Measurements from ENCODE around the gene KRTAP4-16. TPM values are rescaled to one million over a fixed set of nuclear protein-coding genes. Genes with fewer than 3 reads are reported as not detected.
"Not testable (repeated sequence)": the region's sequence is repeated elsewhere in the genome, so short reads cannot be mapped to it uniquely, and the experiment has no call there.

Gene KRTAP4-16
- total RNA-seq, 4 donors from 2014 or later = not detected

DNA sequence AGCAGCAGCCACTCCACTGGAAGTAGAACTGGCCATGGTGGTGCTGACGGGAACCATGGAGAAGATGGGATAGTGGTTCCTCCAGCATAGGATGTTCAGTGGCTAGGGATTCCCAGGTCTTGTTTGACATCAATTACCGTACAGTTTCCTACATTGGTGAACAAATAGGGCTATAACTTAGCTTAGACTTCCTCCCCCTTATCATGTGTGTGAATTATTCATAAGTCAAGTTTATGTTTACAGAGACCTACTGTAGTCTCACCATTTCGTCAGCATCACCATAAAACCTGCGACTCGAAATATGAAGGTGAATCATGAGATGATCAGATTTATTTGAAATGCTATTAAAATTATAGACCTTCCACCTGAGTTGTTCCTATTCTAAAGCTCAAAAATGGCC lies 43.3 kb downstream of the KRTAP4-16 start:
- no peak for TF ChIP-seq POLR2A (IDR thresholded peaks at IDR 0.05)
- no peak for TF ChIP-seq CTCF (IDR thresholded peaks at IDR 0.05)
- intact Hi-C loops (cut with DNase I; ENCODE audit: low total_unique reads) = no loop called here
- no peak for DNase-seq (ENCODE audit: low spot score in 2 of 2)
- WGBS, 2 donors = 90 to 93% methylated on average over 5 of the region's 5 CpGs
- no peak overlapping the region for H3K4me3 ChIP-seq (ENCODE audit: low read depth, poor library complexity, severe bottlenecking)

DNA sequence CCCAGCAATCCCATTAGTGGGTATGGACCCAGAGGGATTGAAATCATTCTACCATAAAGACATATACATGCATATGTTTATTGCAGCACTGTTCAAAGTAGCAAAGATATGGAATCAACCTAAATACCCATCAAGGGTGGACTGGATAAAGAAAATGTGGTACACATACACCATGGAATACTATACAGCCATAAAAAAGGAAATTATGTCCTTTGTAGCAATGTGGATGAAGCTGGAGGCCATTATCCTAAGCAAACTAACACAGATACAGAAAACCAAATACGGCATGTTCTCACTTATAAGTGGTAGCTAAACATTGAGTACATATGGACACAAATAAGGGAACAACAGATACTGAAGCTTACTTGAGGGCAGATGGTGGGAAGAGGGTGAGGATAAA lies 44.5 kb downstream of the KRTAP4-16 start:
- no peak for DNase-seq (ENCODE audit: low spot score in 2 of 2)
- H3K4me3 ChIP-seq (ENCODE audit: low read depth, poor library complexity, severe bottlenecking) = no peak overlapping the region
- WGBS, 2 donors = 91 to 95% methylated on average over 1 of the region's 1 CpG
- TF ChIP-seq POLR2A (IDR thresholded peaks at IDR 0.05) (no peak), CTCF (IDR thresholded peaks at IDR 0.05) (no peak)
- intact Hi-C loops (cut with DNase I; ENCODE audit: low total_unique reads) = no loop called here

DNA sequence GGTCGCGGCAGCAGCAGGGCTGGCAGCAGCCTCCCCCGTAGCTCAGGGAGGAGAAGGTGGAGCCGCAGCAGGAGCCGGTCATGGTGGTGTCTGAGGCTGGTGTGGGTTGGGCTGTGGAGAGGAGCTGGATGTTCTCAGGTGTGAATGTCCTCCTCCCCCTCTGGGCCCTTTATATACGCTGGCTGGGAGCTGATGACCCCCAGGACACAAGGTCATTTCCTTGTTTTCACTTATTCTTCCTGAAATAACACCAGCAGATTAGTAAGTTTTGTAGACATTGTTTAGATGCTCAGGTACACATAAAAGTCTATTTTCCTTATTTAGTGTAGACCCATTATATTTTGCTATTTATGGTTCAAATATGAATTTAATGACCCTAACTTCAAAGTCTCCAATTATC lies 46.9 kb downstream of the KRTAP4-16 start, which contains the start of gene KRTAP2-2:
Gene KRTAP2-2 (minus strand): TSS at position 101 of the 400 bp plus-strand sequence. CDS start 19 bp downstream, at position 82.
- 87 to 90% methylated on average over 1 to 3 of the region's 6 CpGs for WGBS, 2 donors
- intact Hi-C loops (cut with DNase I; ENCODE audit: low total_unique reads); H3K4me3 ChIP-seq (ENCODE audit: low read depth, poor library complexity, severe bottlenecking); DNase-seq (ENCODE audit: low spot score in 2 of 2): not testable (repeated sequence)

DNA sequence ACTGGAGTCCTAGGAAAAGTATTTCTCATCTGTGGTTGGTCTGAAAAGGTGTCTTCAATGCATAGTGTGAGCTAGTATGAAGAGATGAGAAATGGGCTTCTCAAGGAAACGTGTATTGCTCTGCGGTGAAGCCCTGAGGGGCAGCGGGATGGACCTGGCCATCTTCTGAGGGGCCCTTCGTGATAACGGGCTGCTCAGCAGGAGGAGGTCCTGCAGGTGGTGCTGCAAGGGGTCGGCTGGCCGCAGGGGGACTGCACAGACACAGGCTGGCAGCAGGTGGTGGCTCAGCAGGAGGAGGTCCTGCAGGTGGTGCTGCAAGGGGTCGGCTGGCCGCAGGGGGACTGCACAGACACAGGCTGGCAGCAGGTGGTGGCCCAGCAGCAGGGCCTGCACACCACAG lies 47.5 kb downstream of the KRTAP4-16 start:
- WGBS, 2 donors = 81 to 84% methylated on average over 7 of the region's 9 CpGs
- H3K4me3 ChIP-seq (ENCODE audit: low read depth, poor library complexity, severe bottlenecking); DNase-seq (ENCODE audit: low spot score in 2 of 2); intact Hi-C loops (cut with DNase I; ENCODE audit: low total_unique reads): not testable (repeated sequence)

DNA sequence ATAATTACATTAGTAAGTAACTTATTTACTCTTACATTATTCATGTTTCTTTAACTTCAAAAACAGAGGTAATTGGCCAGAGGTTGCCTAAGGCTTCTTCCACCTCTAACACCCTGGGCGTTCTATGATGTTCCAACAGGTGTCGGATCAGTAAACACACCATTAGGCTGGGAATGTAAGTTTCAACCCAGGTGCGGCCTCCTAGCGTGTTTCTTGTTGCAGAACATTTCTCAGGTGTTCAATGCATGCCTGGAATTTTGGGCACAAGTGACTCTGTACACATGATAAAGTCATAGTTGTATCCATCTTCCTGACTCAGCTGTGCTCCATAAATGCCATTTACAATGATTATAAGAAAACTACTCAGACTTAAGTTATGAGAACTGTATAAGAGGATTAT lies 48.0 kb downstream of the KRTAP4-16 start:
- WGBS, 2 donors = 93 to 97% methylated on average over 4 of the region's 4 CpGs
- intact Hi-C loops (cut with DNase I; ENCODE audit: low total_unique reads) = no loop called here
- DNase-seq (ENCODE audit: low spot score in 2 of 2) = no peak
- H3K4me3 ChIP-seq (ENCODE audit: low read depth, poor library complexity, severe bottlenecking) = no peak overlapping the region
- TF ChIP-seq CTCF (IDR thresholded peaks at IDR 0.05) (no peak), POLR2A (IDR thresholded peaks at IDR 0.05) (no peak)

GRCh38 chr17:41052566-41052965 lies 49.4 kb downstream of the KRTAP4-16 start:
- intact Hi-C loops (cut with DNase I; ENCODE audit: low total_unique reads) = no loop called here

More at GRCh38 chr17:41052566-41052965, 49.4 kb downstream of the KRTAP4-16 start:
- TF ChIP-seq POLR2A (IDR thresholded peaks at IDR 0.05) = no peak
- no peak for DNase-seq (ENCODE audit: low spot score in 2 of 2)
- H3K4me3 ChIP-seq (ENCODE audit: low read depth, poor library complexity, severe bottlenecking) = no peak overlapping the region

Other genes starting within 250 kb of the KRTAP4-16 start
- not detected for gene KRT12, start 235.0 kb downstream of the KRTAP4-16 start, total RNA-seq
- gene KRT20, start 217.0 kb downstream of the KRTAP4-16 start, total RNA-seq = under 1 TPM in 1 of 4 donors, not detected in 3; 0.12 TPM
- 100 to 1,000 TPM; 302 to 577 (median 454) TPM for gene KRT23, start 164.6 kb downstream of the KRTAP4-16 start, total RNA-seq
- 1 to 10 TPM in 1 of 4 donors, under 1 TPM in 1, not detected in 2; 0.51 to 8.8 TPM for gene KRT39, start 135.3 kb downstream of the KRTAP4-16 start, total RNA-seq
- gene KRT40, start 117.9 kb downstream of the KRTAP4-16 start, total RNA-seq = 10 to 100 TPM in 1 of 4 donors, not detected in 3; 12.3 TPM
- 10 to 100 TPM in 1 of 4 donors, not detected in 3; 11.6 TPM for gene KRTAP3-3, start 108.0 kb downstream of the KRTAP4-16 start, total RNA-seq
- gene KRTAP3-2, start 102.3 kb downstream of the KRTAP4-16 start, total RNA-seq = 10 to 100 TPM in 1 of 4 donors, not detected in 3; 84.1 TPM
- 10 to 100 TPM in 1 of 4 donors, 1 to 10 TPM in 1, not detected in 2; 4.0 to 83.2 TPM for gene KRTAP3-1, start 93.1 kb downstream of the KRTAP4-16 start, total RNA-seq
- 100 to 1,000 TPM in 1 of 4 donors, 10 to 100 TPM in 1, under 1 TPM in 1, not detected in 1; 0.22 to 168 (median 10.9) TPM for gene KRTAP1-5, start 75.0 kb downstream of the KRTAP4-16 start, total RNA-seq
- 1 to 10 TPM in 1 of 4 donors, not detected in 3; 4.2 TPM for gene KRTAP1-4, start 72.0 kb downstream of the KRTAP4-16 start, total RNA-seq
- gene KRTAP1-3, start 67.3 kb downstream of the KRTAP4-16 start, total RNA-seq = 100 to 1,000 TPM in 1 of 4 donors, 1 to 10 TPM in 1, not detected in 2; 1.6 to 107 TPM
- gene KRTAP1-1, start 60.8 kb downstream of the KRTAP4-16 start, total RNA-seq = 100 to 1,000 TPM in 1 of 4 donors, 1 to 10 TPM in 1, under 1 TPM in 1, not detected in 1; 0.32 to 195 (median 5.1) TPM
- 10 to 100 TPM in 1 of 4 donors, 1 to 10 TPM in 1, not detected in 2; 7.0 to 83.9 TPM for gene KRTAP2-1, start 54.9 kb downstream of the KRTAP4-16 start, total RNA-seq
- 10 to 100 TPM in 1 of 4 donors, 1 to 10 TPM in 1, not detected in 2; 3.6 to 58.7 TPM for gene KRTAP2-2, start 47.0 kb downstream of the KRTAP4-16 start, total RNA-seq
- gene KRTAP2-3, start 42.1 kb downstream of the KRTAP4-16 start, total RNA-seq = 10 to 100 TPM in 1 of 4 donors, 1 to 10 TPM in 1, not detected in 2; 3.9 to 12.8 TPM
- 10 to 100 TPM in 1 of 4 donors, not detected in 3; 61.4 TPM for gene KRTAP2-4, start 36.3 kb downstream of the KRTAP4-16 start, total RNA-seq
- gene KRTAP4-7, start 18.1 kb downstream of the KRTAP4-16 start, total RNA-seq = 10 to 100 TPM in 1 of 4 donors, 1 to 10 TPM in 1, under 1 TPM in 1, not detected in 1; 0.54 to 73.1 (median 2.4) TPM
- gene KRTAP4-8, start 4.1 kb downstream of the KRTAP4-16 start, total RNA-seq = 10 to 100 TPM in 1 of 4 donors, not detected in 3; 27.3 TPM
- 10 to 100 TPM in 1 of 4 donors, 1 to 10 TPM in 1, under 1 TPM in 1, not detected in 1; 0.44 to 73.5 (median 2.6) TPM for gene KRTAP4-9, start 3.2 kb upstream of the KRTAP4-16 start, total RNA-seq
- gene KRTAP4-11, start 16.2 kb upstream of the KRTAP4-16 start, total RNA-seq = 10 to 100 TPM in 1 of 4 donors, under 1 TPM in 1, not detected in 2; 0.89 to 20.6 TPM
- 10 to 100 TPM in 1 of 4 donors, not detected in 3; 57.0 TPM for gene KRTAP4-12, start 22.0 kb upstream of the KRTAP4-16 start, total RNA-seq
- gene KRTAP4-6, start 38.3 kb upstream of the KRTAP4-16 start, total RNA-seq = 10 to 100 TPM in 1 of 4 donors, under 1 TPM in 1, not detected in 2; 0.25 to 54.3 TPM
- gene KRTAP4-5, start 47.6 kb upstream of the KRTAP4-16 start, total RNA-seq = 10 to 100 TPM in 1 of 4 donors, under 1 TPM in 1, not detected in 2; 0.34 to 14.9 TPM
- gene KRTAP4-4, start 58.5 kb upstream of the KRTAP4-16 start, total RNA-seq = 100 to 1,000 TPM in 1 of 4 donors, under 1 TPM in 1, not detected in 2; 0.84 to 102 TPM
- gene KRTAP4-3, start 66.0 kb upstream of the KRTAP4-16 start, total RNA-seq = 10 to 100 TPM in 1 of 4 donors, 1 to 10 TPM in 1, not detected in 2; 1.2 to 54.0 TPM
- 10 to 100 TPM in 1 of 4 donors, 1 to 10 TPM in 1, not detected in 2; 5.0 to 75.4 TPM for gene KRTAP4-2, start 76.0 kb upstream of the KRTAP4-16 start, total RNA-seq
- 10 to 100 TPM in 1 of 4 donors, 1 to 10 TPM in 1, not detected in 2; 2.1 to 66.2 TPM for gene KRTAP4-1, start 82.7 kb upstream of the KRTAP4-16 start, total RNA-seq
- gene KRTAP9-1, start 87.7 kb upstream of the KRTAP4-16 start, total RNA-seq = under 1 TPM in 1 of 4 donors, not detected in 3; 0.91 TPM
- 100 to 1,000 TPM in 1 of 4 donors, 10 to 100 TPM in 1, not detected in 2; 18.1 to 183 TPM for gene KRTAP9-2, start 124.4 kb upstream of the KRTAP4-16 start, total RNA-seq
- gene KRTAP9-3, start 130.2 kb upstream of the KRTAP4-16 start, total RNA-seq = 100 to 1,000 TPM in 1 of 4 donors, 1 to 10 TPM in 1, under 1 TPM in 1, not detected in 1; 0.27 to 218 (median 8.7) TPM
- 100 to 1,000 TPM in 1 of 4 donors, under 1 TPM in 2, not detected in 1; 0.47 to 120 (median 0.97) TPM for gene KRTAP9-8, start 135.8 kb upstream of the KRTAP4-16 start, total RNA-seq
- gene KRTAP9-4, start 147.5 kb upstream of the KRTAP4-16 start, total RNA-seq = 100 to 1,000 TPM in 1 of 4 donors, 1 to 10 TPM in 1, under 1 TPM in 1, not detected in 1; 0.37 to 177 (median 2.1) TPM
- gene KRTAP9-9, start 153.2 kb upstream of the KRTAP4-16 start, total RNA-seq = 10 to 100 TPM in 1 of 4 donors, 1 to 10 TPM in 1, not detected in 2; 2.1 to 94.5 TPM
- under 1 TPM in 2 of 4 donors, not detected in 2; 0.38 to 0.62 TPM for gene KRTAP9-6, start 163.2 kb upstream of the KRTAP4-16 start, total RNA-seq
- 10 to 100 TPM in 1 of 4 donors, under 1 TPM in 1, not detected in 2; 0.51 to 17.1 TPM for gene KRTAP9-7, start 173.5 kb upstream of the KRTAP4-16 start, total RNA-seq
- 1 to 10 TPM in 1 of 4 donors, not detected in 3; 2.5 TPM for gene KRTAP29-1, start 200.6 kb upstream of the KRTAP4-16 start, total RNA-seq
- gene KRTAP16-1, start 207.1 kb upstream of the KRTAP4-16 start, total RNA-seq = 1 to 10 TPM in 1 of 4 donors, not detected in 3; 5.9 TPM
- gene KRTAP17-1, start 213.5 kb upstream of the KRTAP4-16 start, total RNA-seq = 10 to 100 TPM in 1 of 4 donors, 1 to 10 TPM in 1, not detected in 2; 1.3 to 38.6 TPM
- 10 to 100 TPM in 2 of 4 donors, under 1 TPM in 1, not detected in 1; 0.25 to 73.9 (median 11.0) TPM for gene KRT33A, start 248.6 kb upstream of the KRTAP4-16 start, total RNA-seq

All from lower leg skin (tissue), 4 donors.